ENCODE results near the gene AMDHD2.

AMDHD2 gene

DNA sequence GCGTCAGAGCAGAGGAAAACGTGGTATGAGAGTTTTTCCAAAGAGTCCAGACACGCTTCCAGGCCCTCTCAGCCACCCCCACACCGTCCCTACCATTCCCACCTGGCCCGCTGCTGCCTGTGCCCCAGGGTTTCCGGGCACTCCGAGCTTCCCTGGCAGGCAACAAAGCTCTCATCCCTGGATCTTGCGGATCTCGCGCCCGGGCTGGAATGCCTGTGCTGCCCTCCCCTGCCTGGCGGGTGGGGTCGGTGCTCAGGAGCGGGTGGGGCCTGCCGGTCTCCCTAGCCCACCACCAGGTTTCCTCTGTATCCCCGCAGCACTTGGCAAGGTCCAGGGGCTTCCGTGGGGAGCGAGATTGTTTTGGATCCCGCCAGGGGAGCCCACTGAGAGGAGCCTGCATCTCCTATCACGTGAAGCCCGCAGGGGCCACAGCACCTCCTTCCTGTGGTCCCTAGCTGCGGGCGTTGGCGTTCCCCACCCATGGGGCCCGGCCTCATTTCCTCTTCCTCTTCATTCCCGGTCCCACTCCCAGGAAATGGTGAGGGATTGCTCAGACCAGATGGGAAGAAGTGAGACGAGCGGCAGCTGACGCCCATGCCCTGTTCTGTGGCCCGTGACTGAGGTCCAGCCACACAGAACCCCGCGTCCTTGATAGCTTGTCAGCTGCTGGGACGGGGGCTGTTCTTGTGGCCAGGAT is 34.2 kb upstream of the AMDHD2 start:
- H3K9ac ChIP-seq (ENCODE audit: low read length) = no peak overlapping the region
- no peak overlapping the region for H3K4me2 ChIP-seq (ENCODE audit: low read length, poor library complexity, severe bottlenecking)
- no peak overlapping the region for H4K8ac ChIP-seq (ENCODE audit: low read length)
- no peak overlapping the region for H3K14ac ChIP-seq (ENCODE audit: low read length in 2 of 2)
- H2BK12ac ChIP-seq (ENCODE audit: low read length in 2 of 2) = no peak overlapping the region
- no peak overlapping the region for H3K27ac ChIP-seq (ENCODE audit: low read length, poor library complexity, severe bottlenecking)
- peaks cover 50% of the 10 kb centered on the region for H3K79me1 ChIP-seq (replicated peaks; ENCODE audit: low read length, poor library complexity, severe bottlenecking)
- H2BK15ac ChIP-seq (ENCODE audit: low read depth, poor library complexity, severe bottlenecking) = no peak overlapping the region
- 89% methylated on average over 33 of the region's 33 CpGs for WGBS
- H3K4me1 ChIP-seq (ENCODE audit: control insufficient read depth, insufficient read depth, low read depth, low read length) = peaks cover 21% of the 10 kb centered on the region
- no peak overlapping the region for H2AK5ac ChIP-seq (ENCODE audit: low read length, severe bottlenecking)
- H2BK120ac ChIP-seq (ENCODE audit: low read depth, low read length) = no peak overlapping the region
- DNase-seq = no peak
- no peak overlapping the region for H3K4ac ChIP-seq (ENCODE audit: low read depth in 1 of 2, low read length in 2 of 2)
- peak overlapping the region in 1 of 2 experiments; percentile 53 for H3K23ac ChIP-seq (ENCODE audit: low read length in 2 of 2)
- H3K9me3 ChIP-seq (ENCODE audit: control insufficient read depth, low read length) = no peaks in the 10 kb centered on the region
- H3K18ac ChIP-seq (ENCODE audit: low read depth in 1 of 2, low read length in 2 of 2) = no peak overlapping the region
- no peak overlapping the region for H4K91ac ChIP-seq (ENCODE audit: low read length)
- peaks cover 3 to 26% of the 10 kb centered on the region in 2 experiments for H3K36me3 ChIP-seq (ENCODE audit: control insufficient read depth in 1 of 2, insufficient read depth in 2 of 2, low read depth in 1 of 2, low read length in 2 of 2)
- no peak overlapping the region for H2BK5ac ChIP-seq (ENCODE audit: low read depth, low read length, poor library complexity, severe bottlenecking)
- H3K27me3 ChIP-seq (ENCODE audit: control insufficient read depth in 1 of 2, insufficient read depth in 1 of 2, low read length in 2 of 2) = no peaks in the 10 kb centered on the region
- no peak overlapping the region for H2AFZ ChIP-seq (ENCODE audit: low read depth, low read length)
- no peak overlapping the region for H3K4me3 ChIP-seq (ENCODE audit: insufficient read depth in 1 of 2, low read depth in 1 of 2, low read length in 2 of 2)

DNA sequence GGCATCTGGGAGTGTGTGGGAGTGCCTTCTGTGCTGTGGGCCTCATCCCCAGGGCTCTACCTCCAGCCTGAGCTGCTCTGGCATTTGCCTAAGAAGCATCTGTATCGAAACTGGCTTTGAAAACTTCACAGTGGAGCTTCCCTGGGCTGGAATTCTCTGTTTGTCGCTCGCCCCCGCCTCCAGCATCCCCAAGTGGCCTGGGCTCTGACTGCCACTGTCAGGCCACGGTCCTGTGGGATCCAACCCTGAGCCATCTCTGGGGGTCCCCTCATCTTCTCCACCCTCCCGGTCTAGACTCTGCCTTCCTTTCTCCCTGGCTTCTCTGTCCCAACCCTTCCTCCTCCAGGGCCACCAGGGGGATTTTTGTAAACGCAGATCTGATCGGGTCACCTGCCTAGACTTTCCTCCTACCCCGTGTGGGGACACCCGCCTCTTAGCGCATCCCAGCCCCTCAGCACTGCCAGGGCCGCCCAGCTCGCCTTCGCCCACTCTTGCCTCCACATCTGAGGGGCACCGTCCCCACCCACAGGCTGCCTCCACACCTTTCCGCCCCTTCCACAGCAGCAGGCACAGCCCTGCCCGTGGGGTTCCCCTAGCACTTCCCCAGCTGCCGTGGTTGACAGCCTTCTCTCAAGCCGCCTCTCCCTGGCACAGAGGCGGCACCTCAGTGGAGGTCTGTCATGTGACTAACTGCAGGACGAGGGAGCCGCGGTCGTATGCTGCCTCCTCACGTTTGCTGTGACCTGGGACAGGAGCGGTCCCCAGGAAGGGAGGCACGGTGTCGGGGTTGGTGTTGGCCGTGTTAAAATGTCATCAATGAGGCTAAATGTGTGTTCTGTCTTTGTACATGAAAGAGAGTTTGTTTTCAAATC is 33.3 kb upstream of the AMDHD2 start:
- Histone ChIP-seq H3K23ac (ENCODE audit: low read length in 2 of 2) (peak overlapping the region in 1 of 2 experiments; percentile 67), H3K27me3 (ENCODE audit: control insufficient read depth in 1 of 2, insufficient read depth in 1 of 2, low read length in 2 of 2) (no peaks in the 10 kb centered on the region), H3K36me3 (ENCODE audit: control insufficient read depth in 1 of 2, insufficient read depth in 2 of 2, low read depth in 1 of 2, low read length in 2 of 2) (peaks cover 3 to 26% of the 10 kb centered on the region in 2 experiments), H4K8ac (ENCODE audit: low read length) (peak overlapping the region; percentile 35), H3K18ac (ENCODE audit: low read depth in 1 of 2, low read length in 2 of 2) (peak overlapping the region in 1 of 2 experiments; percentile 50), H3K14ac (ENCODE audit: low read length in 2 of 2) (peak overlapping the region in 1 of 2 experiments; percentile 79), H4K91ac (ENCODE audit: low read length) (no peak overlapping the region), H2BK120ac (ENCODE audit: low read depth, low read length) (no peak overlapping the region), H3K9me3 (ENCODE audit: control insufficient read depth, low read length) (no peaks in the 10 kb centered on the region), H3K4me1 (ENCODE audit: control insufficient read depth, insufficient read depth, low read depth, low read length) (peaks cover 24% of the 10 kb centered on the region), H2BK15ac (ENCODE audit: low read depth, poor library complexity, severe bottlenecking) (no peak overlapping the region), H2BK12ac (ENCODE audit: low read length in 2 of 2) (peak overlapping the region in 1 of 2 experiments; percentile 37), H3K27ac (ENCODE audit: low read length, poor library complexity, severe bottlenecking) (no peak overlapping the region), H3K79me1 (replicated peaks; ENCODE audit: low read length, poor library complexity, severe bottlenecking) (peaks cover 50% of the 10 kb centered on the region), H3K4ac (ENCODE audit: low read depth in 1 of 2, low read length in 2 of 2) (no peak overlapping the region), H3K4me3 (ENCODE audit: insufficient read depth in 1 of 2, low read depth in 1 of 2, low read length in 2 of 2) (no peak overlapping the region), H2BK5ac (ENCODE audit: low read depth, low read length, poor library complexity, severe bottlenecking) (no peak overlapping the region), H2AK5ac (ENCODE audit: low read length, severe bottlenecking) (no peak overlapping the region), H2AFZ (ENCODE audit: low read depth, low read length) (no peak overlapping the region), H3K9ac (ENCODE audit: low read length) (no peak overlapping the region), H3K4me2 (ENCODE audit: low read length, poor library complexity, severe bottlenecking) (no peak overlapping the region)
- 85% methylated on average over 29 of the region's 29 CpGs for WGBS
- no peak for DNase-seq

DNA sequence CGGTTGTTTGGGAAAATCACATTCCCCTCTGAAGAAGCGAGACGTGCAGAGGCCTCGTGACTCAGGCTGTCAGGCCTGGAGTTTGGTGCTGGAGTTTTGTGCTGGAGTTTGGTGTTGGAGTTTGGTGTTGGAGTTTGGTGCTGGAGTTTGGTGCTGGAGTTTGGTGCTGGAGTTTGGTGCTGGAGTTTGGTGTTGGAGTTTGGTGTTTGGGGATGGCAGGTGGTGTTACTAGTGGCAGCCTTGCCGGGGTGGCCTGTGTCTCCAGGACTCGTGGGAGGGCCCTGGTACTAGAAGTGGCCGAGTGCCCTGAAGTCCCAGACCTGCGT is 32.7 kb upstream of the AMDHD2 start:
- DNase-seq = no peak
- WGBS = 86% methylated on average over 8 of the region's 8 CpGs

DNA sequence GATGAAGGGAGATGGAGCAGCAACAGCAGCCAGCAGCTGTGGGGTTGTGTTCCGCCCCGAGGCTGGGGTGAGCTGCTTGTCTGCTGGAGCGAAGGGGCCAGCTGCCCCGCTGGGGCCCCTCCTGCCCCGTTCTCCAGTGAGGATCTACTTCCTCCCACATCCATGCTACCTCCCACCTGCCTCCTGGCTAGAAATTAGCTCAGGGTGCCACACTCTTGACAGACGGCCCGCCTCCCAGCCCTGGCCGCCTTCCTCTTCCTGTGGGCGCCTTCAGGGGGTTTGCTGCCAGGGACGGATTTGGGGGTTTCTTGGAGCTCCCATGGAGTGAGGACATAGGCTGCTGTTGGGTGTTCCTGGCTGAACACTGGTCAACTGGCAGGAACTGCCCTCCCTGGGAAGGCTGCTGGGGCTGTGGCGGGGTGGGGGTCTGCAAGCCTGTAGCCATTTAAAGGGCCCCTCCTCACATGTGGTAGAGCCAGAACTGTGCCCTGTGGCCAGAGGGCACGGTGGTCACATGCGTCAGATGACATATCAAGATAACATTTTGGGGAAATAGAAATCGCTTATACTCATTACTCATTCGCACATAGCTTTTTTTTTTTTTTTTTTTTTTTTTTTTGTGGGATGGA is 32.2 kb upstream of the AMDHD2 start:
- WGBS = 81% methylated on average over 11 of the region's 15 CpGs
- Histone ChIP-seq H3K14ac (ENCODE audit: low read length in 2 of 2) (no peak overlapping the region), H3K4me2 (ENCODE audit: low read length, poor library complexity, severe bottlenecking) (no peak overlapping the region), H2BK5ac (ENCODE audit: low read depth, low read length, poor library complexity, severe bottlenecking) (no peak overlapping the region), H3K9me3 (ENCODE audit: control insufficient read depth, low read length) (no peaks in the 10 kb centered on the region), H3K23ac (ENCODE audit: low read length in 2 of 2) (no peak overlapping the region), H3K18ac (ENCODE audit: low read depth in 1 of 2, low read length in 2 of 2) (no peak overlapping the region), H2BK15ac (ENCODE audit: low read depth, poor library complexity, severe bottlenecking) (no peak overlapping the region), H4K91ac (ENCODE audit: low read length) (peak overlapping the region; percentile 52), H2AFZ (ENCODE audit: low read depth, low read length) (no peak overlapping the region), H3K27ac (ENCODE audit: low read length, poor library complexity, severe bottlenecking) (no peak overlapping the region), H3K4me1 (ENCODE audit: control insufficient read depth, insufficient read depth, low read depth, low read length) (peaks cover 27% of the 10 kb centered on the region), H3K9ac (ENCODE audit: low read length) (no peak overlapping the region), H4K8ac (ENCODE audit: low read length) (no peak overlapping the region), H3K79me1 (replicated peaks; ENCODE audit: low read length, poor library complexity, severe bottlenecking) (peaks cover 47% of the 10 kb centered on the region), H3K36me3 (ENCODE audit: control insufficient read depth in 1 of 2, insufficient read depth in 2 of 2, low read depth in 1 of 2, low read length in 2 of 2) (peaks cover 3 to 23% of the 10 kb centered on the region in 2 experiments), H3K27me3 (ENCODE audit: control insufficient read depth in 1 of 2, insufficient read depth in 1 of 2, low read length in 2 of 2) (no peaks in the 10 kb centered on the region), H3K4me3 (ENCODE audit: insufficient read depth in 1 of 2, low read depth in 1 of 2, low read length in 2 of 2) (no peak overlapping the region), H3K4ac (ENCODE audit: low read depth in 1 of 2, low read length in 2 of 2) (peak overlapping the region in 1 of 2 experiments; percentile 1), H2AK5ac (ENCODE audit: low read length, severe bottlenecking) (no peak overlapping the region), H2BK12ac (ENCODE audit: low read length in 2 of 2) (no peak overlapping the region), H2BK120ac (ENCODE audit: low read depth, low read length) (no peak overlapping the region)
- DNase-seq = no peak

More for the DNA sequence above, 32.7 kb upstream of the AMDHD2 start:
- Histone ChIP-seq H2AK5ac (ENCODE audit: low read length, severe bottlenecking) (no peak overlapping the region), H3K27ac (ENCODE audit: low read length, poor library complexity, severe bottlenecking) (no peak overlapping the region), H3K4me3 (ENCODE audit: insufficient read depth in 1 of 2, low read depth in 1 of 2, low read length in 2 of 2) (no peak overlapping the region), H3K9ac (ENCODE audit: low read length) (no peak overlapping the region), H4K91ac (ENCODE audit: low read length) (no peak overlapping the region), H3K27me3 (ENCODE audit: control insufficient read depth in 1 of 2, insufficient read depth in 1 of 2, low read length in 2 of 2) (no peaks in the 10 kb centered on the region), H3K9me3 (ENCODE audit: control insufficient read depth, low read length) (no peaks in the 10 kb centered on the region), H3K14ac (ENCODE audit: low read length in 2 of 2) (no peak overlapping the region), H3K4me2 (ENCODE audit: low read length, poor library complexity, severe bottlenecking) (no peak overlapping the region), H4K8ac (ENCODE audit: low read length) (no peak overlapping the region), H3K4me1 (ENCODE audit: control insufficient read depth, insufficient read depth, low read depth, low read length) (peaks cover 26% of the 10 kb centered on the region), H2BK5ac (ENCODE audit: low read depth, low read length, poor library complexity, severe bottlenecking) (no peak overlapping the region), H3K4ac (ENCODE audit: low read depth in 1 of 2, low read length in 2 of 2) (peak overlapping the region in 1 of 2 experiments; percentile 1), H2BK12ac (ENCODE audit: low read length in 2 of 2) (no peak overlapping the region), H3K79me1 (replicated peaks; ENCODE audit: low read length, poor library complexity, severe bottlenecking) (peaks cover 48% of the 10 kb centered on the region), H2BK120ac (ENCODE audit: low read depth, low read length) (no peak overlapping the region), H2AFZ (ENCODE audit: low read depth, low read length) (no peak overlapping the region), H3K36me3 (ENCODE audit: control insufficient read depth in 1 of 2, insufficient read depth in 2 of 2, low read depth in 1 of 2, low read length in 2 of 2) (peaks cover 3 to 23% of the 10 kb centered on the region in 2 experiments), H3K23ac (ENCODE audit: low read length in 2 of 2) (no peak overlapping the region), H2BK15ac (ENCODE audit: low read depth, poor library complexity, severe bottlenecking) (no peak overlapping the region), H3K18ac (ENCODE audit: low read depth in 1 of 2, low read length in 2 of 2) (no peak overlapping the region)

Data from mesenchymal stem cell (in vitro differentiated cells and primary cell).